ENCODE results near the gene TRPV6.

- no peak for TF ChIP-seq CTCF (optimal IDR thresholded peaks at IDR 0.05 in 1 of 3, IDR thresholded peaks at IDR 0.05 in 1 of 3, conservative IDR thresholded peaks at IDR 0.05 in 1 of 3; ENCODE audit: extremely low read depth in 1 of 3, insufficient read depth in 2 of 3, low read length in 3 of 3)
- no peak for TF ChIP-seq EZH2 (IDR thresholded peaks at IDR 0.05; ENCODE audit: low read length)
Observed at GRCh38 chr7:142916508-142916907, 31.0 kb upstream of the TRPV6 start.
